GM19395 (cell line): ENCODE results near the gene PARD3.

ENCODE experiments used
- ATAC-seq: cut with Tn5 transposase; IDR thresholded peaks from one replicate; pipeline ENCODE4 v1.9.1; 2021; ENCODE audit warnings: mild to moderate bottlenecking, moderate library complexity; ENCODE audit not compliant: unreplicated experiment

PARD3 gene

GRCh38 chr10:34206935-34207268 lies 608.2 kb downstream of the PARD3 start:
- no peak for ATAC-seq

GRCh38 chr10:34206078-34206934 lies 608.8 kb downstream of the PARD3 start:
- ATAC-seq, result no peak

GRCh38 chr10:34205452-34205851 lies 609.6 kb downstream of the PARD3 start:
- no peak for ATAC-seq

- no peak for ATAC-seq
These were observed 611.0 kb downstream of the PARD3 start for GRCh38 chr10:34203966-34204630.

GRCh38 chr10:34200355-34200901 lies 614.7 kb downstream of the PARD3 start:
- ATAC-seq, result no peak

- ATAC-seq, result no peak
These were observed 616.1 kb downstream of the PARD3 start for GRCh38 chr10:34198953-34199352.

GRCh38 chr10:34196058-34196433 lies 619.0 kb downstream of the PARD3 start:
- ATAC-seq, result no peak

- no peak for ATAC-seq
These were observed 619.6 kb downstream of the PARD3 start for GRCh38 chr10:34195364-34196057.

- ATAC-seq, result no peak
These were observed 621.0 kb downstream of the PARD3 start for GRCh38 chr10:34193931-34194626.

- no peak for ATAC-seq
These were observed 622.5 kb downstream of the PARD3 start for GRCh38 chr10:34192646-34193045.

- ATAC-seq, result no peak
These were observed 623.7 kb downstream of the PARD3 start for GRCh38 chr10:34191406-34191805.

GRCh38 chr10:34190580-34190979 lies 624.5 kb downstream of the PARD3 start:
- ATAC-seq, result no peak

- ATAC-seq, result no peak
These were observed 625.3 kb downstream of the PARD3 start for GRCh38 chr10:34189830-34190229.

- ATAC-seq, result no peak
These were observed 626.9 kb downstream of the PARD3 start for GRCh38 chr10:34188221-34188620.

- ATAC-seq, result no peak
These were observed 627.9 kb downstream of the PARD3 start for GRCh38 chr10:34187201-34187600.

- ATAC-seq, result no peak
These were observed 628.4 kb downstream of the PARD3 start for GRCh38 chr10:34186745-34187144.

- ATAC-seq, result no peak
These were observed 629.1 kb downstream of the PARD3 start for GRCh38 chr10:34185998-34186397.

- no peak for ATAC-seq
These were observed 630.1 kb downstream of the PARD3 start for GRCh38 chr10:34184939-34185386.

- no peak for ATAC-seq
These were observed 630.7 kb downstream of the PARD3 start for GRCh38 chr10:34184397-34184796.

- ATAC-seq, result no peak
These were observed 631.9 kb downstream of the PARD3 start for GRCh38 chr10:34183016-34183796.
